Ramos (cell line): Measurements from ENCODE around the gene TTBK2.

ENCODE experiments used
- in situ Hi-C: fragments of 300-500 bp; cut with MboI; formaldehyde crosslinking; loops from one replicate; pipeline ENCODE4 v1.14.3; 2022; ENCODE audit warnings: low sequenced_read_pairs; ENCODE audit not compliant: unreplicated experiment

TTBK2 gene

DNA sequence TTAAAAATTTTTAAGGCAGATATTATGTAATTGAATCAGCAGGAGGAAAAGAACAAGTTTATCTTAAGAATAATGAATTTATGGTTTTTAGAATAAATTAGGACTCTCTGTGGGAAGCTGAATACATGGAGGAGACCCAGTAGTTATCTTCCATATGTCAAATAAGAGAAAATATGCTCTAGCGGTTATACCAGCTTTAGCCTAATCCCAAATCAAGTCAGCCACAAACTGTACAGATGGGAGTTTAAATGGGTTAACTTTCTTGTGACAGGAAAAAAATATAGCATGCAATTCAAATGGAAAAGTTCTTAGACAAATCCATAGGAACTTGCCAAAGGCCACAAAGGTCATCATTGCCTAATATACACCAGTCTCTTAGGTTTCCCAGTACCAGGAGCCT lies 84.3 kb downstream of the TTBK2 start:
- in situ Hi-C loops = no loop called here

DNA sequence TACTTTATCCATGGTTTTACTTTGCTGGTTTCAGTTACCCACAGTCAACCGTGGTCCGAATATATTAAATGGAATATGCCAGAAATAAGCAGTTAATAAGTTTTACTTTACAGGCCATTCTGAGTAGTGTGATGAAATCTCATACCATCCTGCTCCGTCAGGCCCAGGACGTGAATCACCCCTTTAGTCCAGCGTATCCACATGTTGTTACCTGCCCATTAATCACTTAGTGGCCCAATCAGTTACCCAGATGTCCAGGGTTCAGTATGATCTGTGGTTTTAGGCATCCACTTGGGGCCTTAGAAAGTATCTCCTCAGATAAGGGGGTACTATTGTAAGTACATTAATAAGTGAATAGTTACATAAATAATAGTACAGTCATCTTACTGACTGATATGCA lies 88.0 kb downstream of the TTBK2 start:
- in situ Hi-C loops = no loop called here

DNA sequence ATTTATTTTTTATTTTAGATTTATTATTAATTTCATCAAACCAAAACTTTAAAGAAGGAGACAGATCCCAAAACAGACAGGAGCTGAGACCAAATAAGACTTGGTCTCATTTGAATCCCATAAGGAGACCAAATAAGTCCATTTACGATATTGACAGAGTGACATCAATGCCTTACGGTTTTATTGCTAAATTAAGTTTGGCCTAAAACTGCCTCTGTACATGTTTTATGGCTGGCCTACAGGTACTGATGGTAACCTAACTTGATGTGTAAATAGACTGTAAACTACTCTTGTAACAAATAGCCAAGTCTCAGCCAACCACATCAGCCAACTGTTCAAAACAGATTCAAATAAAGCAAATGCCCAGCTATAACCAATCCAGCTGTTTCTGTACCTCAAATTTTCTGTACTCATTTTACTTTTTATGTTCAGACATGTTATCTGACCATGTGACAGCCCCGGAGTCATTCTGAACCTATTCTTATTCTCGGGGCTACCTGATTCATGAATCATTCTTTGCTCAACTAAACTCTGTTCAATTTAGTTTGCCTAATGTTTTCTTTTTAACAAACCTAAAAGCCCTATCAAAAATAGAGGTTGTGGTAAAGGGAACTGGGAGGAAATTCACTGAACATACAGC lies 94.2 kb downstream of the TTBK2 start:
- in situ Hi-C loops = no loop called here

DNA sequence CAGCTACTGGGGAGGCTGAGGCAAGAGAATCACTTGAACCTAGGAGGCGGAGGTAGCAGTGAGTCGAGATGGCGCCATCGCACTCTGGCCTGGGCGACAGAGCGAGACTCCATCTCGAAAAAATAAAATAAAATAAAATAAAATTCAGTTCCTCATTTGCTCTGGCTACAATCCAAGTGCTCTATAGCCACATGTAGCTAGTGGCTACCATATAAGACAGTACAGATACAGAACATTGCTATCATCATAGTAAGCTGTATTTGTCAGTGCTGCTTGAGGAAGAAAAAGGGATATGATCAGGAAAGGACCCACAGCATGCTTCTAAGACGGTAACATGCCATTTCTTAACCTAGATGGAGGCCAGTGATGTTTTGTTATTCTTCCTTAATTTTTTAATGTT lies 95.0 kb downstream of the TTBK2 start:
- in situ Hi-C loops = no loop called here

DNA sequence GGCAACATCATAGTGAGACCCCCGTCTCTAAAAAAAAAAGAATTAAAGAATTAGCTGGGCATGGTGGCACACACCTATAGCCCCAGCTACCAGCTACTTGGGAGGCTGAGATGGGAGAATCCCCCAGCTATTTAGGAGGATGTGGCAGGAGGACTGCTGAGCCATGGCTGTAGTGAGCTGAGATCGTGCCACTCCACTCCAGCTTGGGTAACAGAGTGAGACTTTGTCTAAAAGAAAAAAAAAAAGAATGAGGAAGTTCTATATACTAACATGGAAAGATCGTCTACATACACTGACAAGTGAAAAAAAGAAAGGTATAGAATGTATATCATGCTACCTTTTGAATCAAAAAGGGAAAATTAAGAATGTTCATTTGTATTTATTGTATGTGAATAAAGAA lies 99.8 kb downstream of the TTBK2 start:
- in situ Hi-C loops = no loop called here

DNA sequence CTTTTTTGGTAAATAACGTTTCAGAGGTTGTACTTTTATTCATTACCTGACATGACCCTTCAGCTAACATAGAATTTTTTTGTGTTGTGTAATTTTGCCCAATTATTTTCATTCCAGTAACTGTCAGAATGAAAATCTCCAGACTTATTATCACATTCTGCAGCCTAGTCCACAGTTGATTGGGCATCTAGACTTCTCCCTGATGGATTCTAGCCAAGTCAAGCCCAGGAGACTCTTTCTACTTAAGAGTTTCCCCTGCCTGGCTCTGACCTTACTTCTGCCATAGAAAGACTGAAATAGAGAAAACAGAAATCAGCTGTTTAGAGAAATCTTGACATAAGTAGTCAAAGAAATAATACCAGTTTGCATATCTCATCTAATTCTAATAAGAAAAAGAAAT lies 100.8 kb downstream of the TTBK2 start:
- in situ Hi-C loops = no loop called here

DNA sequence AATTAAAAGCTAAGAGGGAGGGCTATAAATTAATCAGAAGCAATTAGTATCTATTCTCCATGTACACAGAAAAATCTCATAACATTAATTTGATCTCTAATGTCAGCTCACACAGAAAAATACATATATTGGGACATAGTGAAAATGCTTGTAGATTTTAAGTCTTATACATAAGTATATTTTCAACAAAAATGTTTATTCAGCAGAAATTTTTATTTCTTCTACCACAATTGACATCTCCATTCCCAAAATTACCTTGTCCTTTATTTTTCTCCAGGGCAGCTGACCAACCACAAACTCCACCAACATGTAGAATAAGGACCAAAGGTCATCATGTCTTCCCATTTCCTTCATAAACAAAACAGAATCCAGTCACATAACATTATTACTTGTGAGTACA lies 109.1 kb downstream of the TTBK2 start:
- in situ Hi-C loops = no loop called here

DNA sequence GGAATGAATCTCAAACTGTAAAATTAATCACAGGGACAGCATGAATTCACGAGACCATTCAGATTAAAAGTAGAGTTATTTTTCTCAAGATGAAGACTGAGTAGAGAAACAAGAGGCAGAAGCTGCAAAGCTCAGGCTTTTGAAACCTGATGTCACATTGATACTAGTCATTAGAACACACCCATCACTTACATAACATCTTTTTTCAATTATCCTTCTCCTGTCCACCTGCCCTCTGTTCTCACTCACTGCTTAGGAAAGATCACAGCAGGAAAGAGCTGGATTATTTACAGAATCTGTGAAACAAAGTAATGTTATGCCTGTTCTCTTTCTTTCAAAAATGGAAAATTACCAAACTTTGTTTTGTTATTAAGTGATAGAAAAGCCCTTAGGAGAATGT lies 111.7 kb downstream of the TTBK2 start:
- in situ Hi-C loops = no loop called here

DNA sequence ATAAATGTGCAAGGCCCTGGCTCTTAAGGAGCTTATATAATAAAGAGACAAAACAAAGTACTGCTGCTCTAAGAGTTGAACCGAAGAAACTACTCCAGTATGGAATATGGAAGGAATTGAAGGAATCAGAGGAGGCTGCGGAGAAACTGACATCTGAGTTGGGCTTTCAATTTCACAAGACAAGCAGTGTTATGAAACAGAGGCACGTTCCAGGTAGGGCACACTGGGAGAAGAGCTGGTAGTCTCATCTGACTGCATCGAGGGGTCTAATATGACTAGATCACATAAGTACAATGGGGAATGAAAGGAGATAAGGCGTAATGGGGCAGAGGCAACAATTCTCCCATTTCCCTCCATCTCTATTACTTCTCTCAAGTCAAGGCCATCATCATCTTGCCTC lies 115.3 kb downstream of the TTBK2 start:
- in situ Hi-C loops = no loop called here

DNA sequence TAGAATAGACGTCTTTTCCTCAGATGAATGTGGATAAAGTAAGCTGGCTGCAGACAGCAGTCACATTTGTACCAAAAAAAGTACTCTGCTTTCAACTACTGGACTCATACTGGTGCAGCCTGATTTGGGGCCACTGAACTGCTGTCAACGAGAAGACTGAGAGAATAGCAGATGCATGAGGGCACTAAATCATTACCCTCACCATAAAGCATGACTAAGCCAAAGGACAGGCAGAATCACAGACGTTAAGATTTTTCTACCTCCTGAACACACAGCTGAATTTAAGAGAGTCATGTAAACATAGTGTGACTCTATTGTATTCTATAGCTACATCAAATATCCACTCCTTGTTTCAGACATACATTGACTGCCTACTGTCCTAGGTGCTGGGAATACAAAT lies 115.8 kb downstream of the TTBK2 start:
- in situ Hi-C loops = no loop called here

DNA sequence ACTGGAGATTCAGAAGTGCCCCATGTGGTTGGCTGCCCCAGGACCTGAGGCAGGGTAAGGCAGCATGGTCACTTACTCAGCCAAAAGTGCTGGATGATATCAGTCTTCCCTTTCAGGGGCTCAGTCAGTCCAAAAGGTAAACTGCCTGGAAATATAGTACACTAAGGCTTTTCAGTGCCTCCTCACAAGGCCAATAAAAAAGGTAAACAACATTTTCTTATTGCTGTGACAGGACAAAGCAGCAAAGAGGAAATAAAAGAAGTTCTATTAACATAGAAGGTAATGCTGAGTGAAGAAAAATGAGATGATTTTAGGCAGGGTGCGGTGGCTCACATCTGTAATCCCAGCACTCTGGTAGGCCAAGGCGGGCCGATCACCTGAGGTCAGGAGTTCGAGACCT lies 117.1 kb downstream of the TTBK2 start:
- in situ Hi-C loops = no loop called here

DNA sequence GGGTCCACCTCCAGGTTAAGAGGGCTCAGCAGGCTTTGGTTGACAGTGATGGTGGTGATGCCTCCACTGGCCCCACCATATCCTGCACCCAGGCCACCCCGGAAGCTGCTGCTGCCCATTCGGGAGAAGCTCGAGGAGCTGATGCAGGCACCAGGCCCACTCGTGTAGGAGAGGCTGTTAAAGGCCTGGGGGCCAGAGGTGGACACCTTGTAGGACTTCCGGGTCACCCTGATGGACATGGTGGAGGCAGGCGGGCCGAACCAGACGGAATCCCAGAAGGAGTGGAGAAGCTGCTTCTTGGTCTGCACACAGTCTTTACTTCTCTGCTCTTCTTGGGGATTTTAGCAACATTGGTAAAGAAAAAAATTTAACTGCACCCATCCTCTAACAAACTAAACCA lies 118.4 kb downstream of the TTBK2 start:
- in situ Hi-C loops = no loop called here

DNA sequence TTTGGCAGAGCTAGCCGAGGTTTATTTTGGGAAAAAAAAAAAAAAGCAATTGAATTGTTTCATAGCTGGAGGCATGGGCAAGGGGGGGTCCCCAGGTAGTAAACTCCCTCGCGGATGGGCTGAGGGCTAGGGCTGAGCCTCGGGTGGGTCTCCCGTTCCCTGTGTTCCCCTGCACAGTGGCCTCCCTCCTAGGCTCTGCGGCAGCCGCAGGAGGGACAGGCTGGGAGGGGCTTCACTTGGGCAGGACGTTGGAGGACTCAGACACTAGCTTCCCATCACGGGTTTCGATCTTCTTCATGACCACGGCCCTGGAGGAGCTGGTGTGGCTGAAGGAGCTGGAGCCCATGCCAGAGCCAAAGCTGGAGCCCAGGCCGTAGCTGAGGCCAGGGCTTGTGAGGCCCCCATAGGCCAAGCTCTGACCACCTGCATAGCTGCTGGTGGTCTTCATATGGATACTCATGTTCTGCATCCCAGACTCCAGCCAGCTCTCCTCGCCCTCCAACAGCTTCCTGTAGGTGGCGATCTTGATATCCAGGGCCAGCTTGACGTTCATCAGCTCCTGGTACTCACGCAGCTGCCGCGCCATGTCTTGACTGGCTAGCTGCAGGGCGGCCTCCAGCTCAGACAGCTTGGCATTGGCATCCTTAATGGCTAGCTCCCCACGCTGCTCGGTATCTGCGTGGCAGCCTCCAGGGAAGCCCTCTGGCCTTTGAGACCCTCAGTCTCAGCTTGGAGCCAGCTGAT lies 119.7 kb downstream of the TTBK2 start:
- in situ Hi-C loops = no loop called here

DNA sequence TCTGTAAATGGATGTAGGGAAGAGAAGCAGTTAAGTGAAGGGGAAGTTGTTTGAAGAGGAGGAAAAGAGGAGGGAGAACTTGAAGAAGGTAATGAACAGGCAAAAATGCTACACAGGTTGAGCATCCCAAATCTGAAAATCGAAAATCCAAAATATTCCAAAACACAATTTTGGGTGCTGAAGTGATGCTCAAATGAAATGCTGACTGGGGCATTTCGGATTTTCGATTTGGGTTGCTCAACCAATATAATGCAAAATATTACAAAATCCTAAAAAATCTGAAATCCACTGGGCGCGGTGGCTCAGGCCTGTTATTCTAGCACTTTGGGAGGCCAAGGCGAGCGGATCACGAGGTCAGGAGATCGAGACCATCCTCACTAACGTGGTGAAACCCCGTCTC lies 121.8 kb downstream of the TTBK2 start:
- in situ Hi-C loops = no loop called here

DNA sequence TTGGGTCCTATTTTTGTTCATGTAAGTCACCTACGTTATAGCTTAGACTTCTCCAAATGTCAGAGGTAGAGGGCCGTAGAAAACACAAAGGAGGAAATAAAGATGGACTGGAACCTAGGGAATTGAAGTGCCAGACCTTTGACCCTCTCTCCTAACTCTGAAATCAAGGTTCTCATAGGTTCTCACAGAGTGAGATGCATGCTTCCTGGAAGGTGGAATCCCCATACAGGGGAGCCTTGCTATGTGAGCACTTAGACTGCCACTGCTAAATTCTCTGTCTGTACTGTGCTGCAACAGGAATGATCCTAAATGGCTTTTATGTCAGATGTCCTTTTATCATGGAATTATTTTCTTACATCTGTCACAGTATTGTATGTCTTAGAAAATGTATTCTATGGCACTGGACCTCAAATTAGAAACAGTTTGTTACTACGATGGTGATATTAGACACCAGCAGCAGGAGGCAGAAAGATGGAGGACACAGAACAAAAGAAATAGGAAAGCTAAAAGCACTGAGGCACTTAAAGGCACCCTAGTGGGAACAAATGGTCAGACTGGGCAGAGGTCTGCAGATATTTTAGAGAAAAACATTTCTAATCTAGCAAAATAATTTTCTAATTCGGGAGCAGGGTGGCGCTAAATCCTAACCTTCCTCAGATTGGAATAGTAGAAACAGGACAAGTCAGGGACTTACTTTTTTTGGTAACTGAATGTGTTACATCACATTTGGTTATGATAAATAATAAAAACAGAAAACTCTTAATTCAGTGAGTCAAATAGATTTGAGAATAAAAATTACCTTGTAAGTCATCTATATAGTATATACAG lies 123.4 kb downstream of the TTBK2 start:
- in situ Hi-C loops = no loop called here

DNA sequence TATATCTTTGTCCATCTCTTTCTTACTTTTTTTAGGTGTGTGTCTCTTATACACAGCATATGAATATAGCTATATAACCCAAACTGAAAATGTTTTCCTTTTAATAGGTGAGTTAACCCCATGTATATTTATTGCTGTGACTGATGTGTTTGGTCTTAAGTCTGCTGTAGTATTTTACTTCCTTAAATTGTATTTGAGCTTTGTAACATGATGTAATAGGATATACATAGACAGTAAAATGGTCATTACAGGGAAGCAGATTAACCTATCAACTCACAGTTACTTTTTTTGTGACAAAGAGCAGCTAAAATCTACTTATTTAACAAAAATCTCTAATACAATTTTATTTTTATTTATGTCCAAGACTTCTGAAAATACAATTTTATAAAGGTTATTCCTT lies 131.9 kb downstream of the TTBK2 start:
- in situ Hi-C loops = no loop called here

DNA sequence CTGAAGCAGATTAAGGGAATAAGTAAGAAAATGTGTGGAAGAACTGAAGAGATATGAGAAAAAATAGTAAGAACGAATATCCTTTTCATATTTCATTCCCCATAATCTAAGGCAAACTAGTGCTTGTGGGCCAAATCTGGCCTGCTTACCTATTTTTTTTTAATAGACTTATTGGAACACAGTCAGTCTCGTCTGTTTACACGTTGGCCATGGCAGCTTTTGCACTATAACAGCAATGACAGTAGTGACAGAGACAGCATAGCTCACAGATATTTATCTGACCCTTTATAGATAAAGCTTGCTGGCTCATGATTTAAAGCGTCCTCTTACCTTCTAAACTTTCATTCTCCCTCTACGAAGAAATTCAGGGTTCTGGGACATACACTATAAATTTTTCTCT lies 133.6 kb downstream of the TTBK2 start:
- in situ Hi-C loops = no loop called here

DNA sequence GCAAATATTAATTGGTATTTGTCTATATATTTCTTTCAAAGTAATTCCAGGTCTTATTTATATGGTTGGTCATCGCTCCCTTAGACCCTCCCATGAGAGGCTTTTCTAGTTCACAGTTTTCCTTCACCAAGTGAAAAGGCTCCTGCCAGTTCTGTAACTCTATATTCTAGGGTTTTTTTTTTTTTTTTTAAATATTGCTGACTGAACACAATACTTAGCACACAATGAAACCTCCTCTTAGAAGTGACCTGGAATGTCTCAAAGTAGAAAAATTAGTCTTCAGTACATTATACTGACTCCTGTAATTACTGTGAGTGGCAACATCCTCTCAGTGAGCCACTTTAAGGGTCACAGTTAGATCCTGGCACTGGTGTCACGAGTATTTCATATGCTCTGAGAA lies 135.0 kb downstream of the TTBK2 start:
- in situ Hi-C loops = no loop called here

DNA sequence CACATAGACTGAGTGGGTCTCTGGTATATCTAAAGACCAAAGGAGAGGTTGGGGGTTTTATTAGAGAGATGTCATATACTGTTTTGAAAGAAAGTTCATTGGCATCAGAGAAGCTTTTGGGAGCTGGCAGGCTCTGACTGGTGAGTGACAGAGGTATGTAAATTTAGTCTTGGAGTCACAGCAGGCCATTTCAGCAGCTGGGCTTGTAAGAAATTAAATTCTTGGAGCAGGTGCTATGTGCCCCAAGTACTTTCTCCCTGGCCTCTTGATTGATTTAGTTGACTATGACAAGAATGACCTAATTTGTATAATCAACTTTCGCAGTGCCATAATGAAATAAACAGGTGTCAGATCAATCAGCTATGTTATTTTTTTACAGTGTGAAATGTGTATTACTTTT lies 135.9 kb downstream of the TTBK2 start:
- in situ Hi-C loops = no loop called here

DNA sequence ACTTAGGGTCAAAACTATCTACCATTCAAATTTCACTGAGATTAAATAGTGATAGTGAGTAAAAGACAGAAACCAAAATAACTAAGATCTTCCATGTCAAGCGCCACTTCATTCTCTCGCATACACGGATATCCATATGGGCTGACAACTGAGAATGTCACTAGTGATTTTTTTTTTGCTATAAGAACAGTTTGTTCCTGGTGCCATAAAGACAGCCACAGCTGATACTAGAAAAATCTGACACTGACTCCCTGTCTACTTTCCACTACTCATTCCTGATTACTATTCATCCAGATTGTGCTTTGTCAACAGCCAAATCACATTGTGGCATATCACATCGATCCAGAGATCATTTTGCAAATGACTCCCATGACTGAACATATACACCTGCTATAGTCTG lies 137.9 kb downstream of the TTBK2 start:
- in situ Hi-C loops = no loop called here

DNA sequence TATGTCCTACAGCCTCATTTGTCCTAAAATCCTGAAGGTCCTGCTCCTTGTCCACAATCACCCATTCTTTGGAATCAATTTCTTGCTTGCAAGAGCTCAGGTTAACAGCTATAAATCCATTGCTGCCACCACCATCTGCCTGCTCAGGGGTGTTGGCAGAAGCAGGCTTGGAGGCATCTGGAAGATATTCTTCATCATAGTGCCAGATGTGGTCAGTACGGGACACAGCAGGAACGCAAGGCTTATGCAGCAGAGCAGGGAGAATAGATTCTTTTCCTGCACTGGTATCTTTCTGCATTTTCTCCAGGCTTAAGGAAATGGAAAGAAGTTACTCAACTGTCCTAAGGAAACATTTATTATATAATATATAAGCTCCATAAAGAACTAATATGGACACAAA lies 145.2 kb downstream of the TTBK2 start:
- in situ Hi-C loops = no loop called here
